WTC11 (cell line): Measurements from ENCODE around the gene PPID. TPM values are rescaled to one million over a fixed set of nuclear protein-coding genes. Genes with fewer than 3 reads are reported as not detected.

ENCODE experiments used
- AR ChIP-seq: fragments of 250-450 bp; sonication (Bioruptor Pico); IDR thresholded peaks from 2 replicates; pipeline ENCODE4 v1.9.0; 2021; ENCODE audit warnings: mild to moderate bottlenecking
- ARID4B ChIP-seq: sonication (generic); formaldehyde crosslinking; IDR thresholded peaks from 2 replicates; pipeline ENCODE4 v1.8.0; 2023; ENCODE audit warnings: missing genetic modification reagents, mild to moderate bottlenecking, borderline replicate concordance
- CREB1 ChIP-seq: sonication (generic); formaldehyde crosslinking; IDR thresholded peaks from 2 replicates; pipeline ENCODE4 v1.8.0; 2023; ENCODE audit warnings: mild to moderate bottlenecking, missing genetic modification reagents
- ESRRA ChIP-seq: sonication (generic); formaldehyde crosslinking; IDR thresholded peaks from 2 replicates; pipeline ENCODE4 v1.8.1; 2022; ENCODE audit warnings: mild to moderate bottlenecking, missing genetic modification reagents, borderline replicate concordance
- FOXJ3 ChIP-seq: sonication (generic); formaldehyde crosslinking; IDR thresholded peaks from 2 replicates; pipeline ENCODE4 v1.9.0; 2021; ENCODE audit warnings: missing genetic modification reagents, mild to moderate bottlenecking, borderline replicate concordance
- FOXP1 ChIP-seq: sonication (generic); formaldehyde crosslinking; IDR thresholded peaks from 2 replicates; pipeline ENCODE4 v1.8.0; 2022; ENCODE audit warnings: missing genetic modification reagents, mild to moderate bottlenecking, moderate library complexity, borderline replicate concordance
- HMGA2 ChIP-seq: fragments of 250-450 bp; sonication (Bioruptor Pico); IDR thresholded peaks from 2 replicates; pipeline ENCODE4 v1.4.0; 2021; ENCODE audit warnings: mild to moderate bottlenecking, moderate library complexity
- JUN ChIP-seq: sonication (generic); formaldehyde crosslinking; IDR thresholded peaks from 2 replicates; pipeline ENCODE4 v1.8.0; 2023; ENCODE audit warnings: mild to moderate bottlenecking, missing genetic modification reagents
- NFATC4 ChIP-seq: fragments of 250-450 bp; sonication (Bioruptor Pico); IDR thresholded peaks from 2 replicates; pipeline ENCODE4 v1.9.0; 2021; ENCODE audit warnings: mild to moderate bottlenecking
- NR1H2 ChIP-seq: sonication (generic); formaldehyde crosslinking; IDR thresholded peaks from 2 replicates; pipeline ENCODE4 v1.9.0; 2021; ENCODE audit warnings: mild to moderate bottlenecking, moderate library complexity, missing genetic modification reagents
- NR2C2 ChIP-seq: sonication (generic); formaldehyde crosslinking; IDR thresholded peaks from 2 replicates; pipeline ENCODE4 v1.8.0; 2022; ENCODE audit warnings: mild to moderate bottlenecking, missing genetic modification reagents
- RORB ChIP-seq: fragments of 250-450 bp; sonication (Bioruptor Pico); IDR thresholded peaks from 2 replicates; pipeline ENCODE4 v1.9.0; 2021; ENCODE audit warnings: mild to moderate bottlenecking
- SMAD3 ChIP-seq: sonication (generic); formaldehyde crosslinking; IDR thresholded peaks from 2 replicates; pipeline ENCODE4 v1.8.0; 2022; ENCODE audit warnings: missing genetic modification reagents, mild to moderate bottlenecking, borderline replicate concordance
- SMAD4 ChIP-seq: sonication (generic); formaldehyde crosslinking; IDR thresholded peaks from 2 replicates; pipeline ENCODE4 v1.8.0; 2022; ENCODE audit warnings: mild to moderate bottlenecking, missing genetic modification reagents
- SP1 ChIP-seq: sonication (generic); formaldehyde crosslinking; conservative IDR thresholded peaks from 2 replicates; pipeline ENCODE4 v1.8.1; 2022; ENCODE audit warnings: missing genetic modification reagents
- TCF7 ChIP-seq: sonication (generic); formaldehyde crosslinking; IDR thresholded peaks from 2 replicates; pipeline ENCODE4 v1.8.0; 2022; ENCODE audit warnings: mild to moderate bottlenecking, low read depth, missing genetic modification reagents, moderate library complexity
- ZNF138 ChIP-seq: sonication (generic); formaldehyde crosslinking; conservative IDR thresholded peaks from 2 replicates; pipeline ENCODE4 v1.8.1; 2022; ENCODE audit warnings: mild to moderate bottlenecking, moderate library complexity, missing genetic modification reagents
- ZNF396 ChIP-seq: fragments of 250-450 bp; sonication (Bioruptor Pico); IDR thresholded peaks from 2 replicates; pipeline ENCODE4 v1.8.0; 2021; ENCODE audit warnings: mild to moderate bottlenecking, moderate library complexity, borderline replicate concordance
- total RNA-seq: library from RNA; stranded (reverse); gene quantifications from 3 replicates; pipeline ENCODE4 v1.2.3, GENCODE V29; 2021
- TF ChIP-seq, protein P1 (sequence below): sonication (generic); formaldehyde crosslinking; IDR thresholded peaks from 2 replicates; pipeline ENCODE4 v1.8.1; 2023; ENCODE audit warnings: mild to moderate bottlenecking, missing genetic modification reagents
- TF ChIP-seq, protein P2 (sequence below): sonication (generic); formaldehyde crosslinking; conservative IDR thresholded peaks from 2 replicates; pipeline ENCODE4 v1.8.1; 2023; ENCODE audit warnings: mild to moderate bottlenecking, low read depth, missing genetic modification reagents, moderate library complexity

Gene PPID
- total RNA-seq, 1 experiment from 2014 or later, result 40.5 TPM

GRCh38 chr4:158768555-158769174, 45.5 kb upstream of the PPID start, which contains the start of gene FNIP2 (continued):
- TF ChIP-seq FOXP1 (CRISPR knock-in tag) (peak; percentile 63; the same call in 1 of the 2 replicates), HMGA2 (CRISPR knock-in tag) (no peak), NFATC4 (CRISPR knock-in tag) (no peak), SMAD4 (CRISPR knock-in tag) (no peak), JUN (CRISPR knock-in tag) (0 out of 2 replicates have a peak, but pooled peaks have one; percentile 57), ESRRA (CRISPR knock-in tag) (peak; percentile 83; the same call in 1 of the 2 replicates), ZNF396 (CRISPR knock-in tag) (no peak), NR2C2 (no peak), FOXJ3 (CRISPR knock-in tag) (no peak), ARID4B (CRISPR knock-in tag) (peak; percentile 81; the same call in 1 of the 2 replicates), ZNF138 (CRISPR knock-in tag) (no peak), TCF7 (CRISPR knock-in tag) (no peak), AR (CRISPR knock-in tag) (no peak), SMAD3 (CRISPR knock-in tag) (peak; percentile 85), NR1H2 (CRISPR knock-in tag) (no peak), SP1 (CRISPR knock-in tag) (0 out of 2 replicates have a peak, but pooled peaks have one; percentile 55), RORB (no peak), CREB1 (CRISPR knock-in tag) (no peak)
- TF ChIP-seq, protein P1, sequence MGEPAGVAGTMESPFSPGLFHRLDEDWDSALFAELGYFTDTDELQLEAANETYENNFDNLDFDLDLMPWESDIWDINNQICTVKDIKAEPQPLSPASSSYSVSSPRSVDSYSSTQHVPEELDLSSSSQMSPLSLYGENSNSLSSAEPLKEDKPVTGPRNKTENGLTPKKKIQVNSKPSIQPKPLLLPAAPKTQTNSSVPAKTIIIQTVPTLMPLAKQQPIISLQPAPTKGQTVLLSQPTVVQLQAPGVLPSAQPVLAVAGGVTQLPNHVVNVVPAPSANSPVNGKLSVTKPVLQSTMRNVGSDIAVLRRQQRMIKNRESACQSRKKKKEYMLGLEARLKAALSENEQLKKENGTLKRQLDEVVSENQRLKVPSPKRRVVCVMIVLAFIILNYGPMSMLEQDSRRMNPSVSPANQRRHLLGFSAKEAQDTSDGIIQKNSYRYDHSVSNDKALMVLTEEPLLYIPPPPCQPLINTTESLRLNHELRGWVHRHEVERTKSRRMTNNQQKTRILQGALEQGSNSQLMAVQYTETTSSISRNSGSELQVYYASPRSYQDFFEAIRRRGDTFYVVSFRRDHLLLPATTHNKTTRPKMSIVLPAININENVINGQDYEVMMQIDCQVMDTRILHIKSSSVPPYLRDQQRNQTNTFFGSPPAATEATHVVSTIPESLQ (CRISPR knock-in tag), result no peak
- TF ChIP-seq, protein P2, sequence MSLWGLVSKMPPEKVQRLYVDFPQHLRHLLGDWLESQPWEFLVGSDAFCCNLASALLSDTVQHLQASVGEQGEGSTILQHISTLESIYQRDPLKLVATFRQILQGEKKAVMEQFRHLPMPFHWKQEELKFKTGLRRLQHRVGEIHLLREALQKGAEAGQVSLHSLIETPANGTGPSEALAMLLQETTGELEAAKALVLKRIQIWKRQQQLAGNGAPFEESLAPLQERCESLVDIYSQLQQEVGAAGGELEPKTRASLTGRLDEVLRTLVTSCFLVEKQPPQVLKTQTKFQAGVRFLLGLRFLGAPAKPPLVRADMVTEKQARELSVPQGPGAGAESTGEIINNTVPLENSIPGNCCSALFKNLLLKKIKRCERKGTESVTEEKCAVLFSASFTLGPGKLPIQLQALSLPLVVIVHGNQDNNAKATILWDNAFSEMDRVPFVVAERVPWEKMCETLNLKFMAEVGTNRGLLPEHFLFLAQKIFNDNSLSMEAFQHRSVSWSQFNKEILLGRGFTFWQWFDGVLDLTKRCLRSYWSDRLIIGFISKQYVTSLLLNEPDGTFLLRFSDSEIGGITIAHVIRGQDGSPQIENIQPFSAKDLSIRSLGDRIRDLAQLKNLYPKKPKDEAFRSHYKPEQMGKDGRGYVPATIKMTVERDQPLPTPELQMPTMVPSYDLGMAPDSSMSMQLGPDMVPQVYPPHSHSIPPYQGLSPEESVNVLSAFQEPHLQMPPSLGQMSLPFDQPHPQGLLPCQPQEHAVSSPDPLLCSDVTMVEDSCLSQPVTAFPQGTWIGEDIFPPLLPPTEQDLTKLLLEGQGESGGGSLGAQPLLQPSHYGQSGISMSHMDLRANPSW (CRISPR knock-in tag), result no peak
- TF ChIP-seq, all 79 proteins: peak for 21
